Heart left ventricle (tissue), 16 donors: ENCODE measurements around the gene ERBB2. TPM values are rescaled to one million over a fixed set of nuclear protein-coding genes. Genes with fewer than 3 reads are reported as not detected.

Experiments used
- ATAC-seq, 4 donors: fragments of 200-7000 bp; cut with Tn5 transposase; one replicate each; pipeline ENCODE4 v1.9.1; 2020 to 2022; ENCODE audit warnings: moderate library complexity in 4 of 4, mild to moderate bottlenecking in 3 of 4, moderate number of reproducible peaks in 1 of 4
- DNase-seq, 5 donors: peaks; one replicate each; pipeline ENCODE4 v3.0.0-alpha.2; 2020
- H3K27ac ChIP-seq, 12 donors: fragments of 200-600 bp; sonication (generic) in 4 of 12; one replicate each; pipeline versions ENCODE4 v1.5.0 to v1.8.0; 2016 to 2022; ENCODE audit warnings: mild to moderate bottlenecking in 2 of 12
- H3K27me3 ChIP-seq, 9 donors: fragments of 200-600 bp; sonication (generic) in 2 of 9; one replicate each; pipeline versions ENCODE4 v1.5.1 to v1.8.0; 2016 to 2022; ENCODE audit warnings: mild to moderate bottlenecking in 3 of 9
- H3K36me3 ChIP-seq, 9 donors: fragments of 200-600 bp; sonication (generic) in 2 of 9; one replicate each; pipeline versions ENCODE4 v1.5.0 to v1.8.0; 2018 to 2022; ENCODE audit warnings: mild to moderate bottlenecking in 2 of 9
- H3K4me1 ChIP-seq, 12 donors: fragments of 200-600 bp; sonication (generic) in 4 of 12; one replicate each; pipeline versions ENCODE4 v1.5.0 to v1.8.0; 2016 to 2022; ENCODE audit warnings: mild to moderate bottlenecking in 3 of 12
- H3K4me3 ChIP-seq, 12 donors: fragments of 200-600 bp; sonication (generic) in 4 of 12; one replicate each; pipeline versions ENCODE4 v1.5.0 to v1.8.0; 2017 to 2022; ENCODE audit warnings: mild to moderate bottlenecking in 9 of 12, moderate library complexity in 4 of 12
- H3K9me3 ChIP-seq, 12 donors: fragments of 200-600 bp; sonication (generic) in 4 of 12; one replicate each; pipeline versions ENCODE4 v1.5.0 to v1.8.0; 2016 to 2022; ENCODE audit warnings: mild to moderate bottlenecking in 1 of 12
- CTCF ChIP-seq, 12 donors: fragments of 200-600 bp; sonication (generic) in 4 of 12; IDR thresholded peaks; one replicate each; pipeline versions ENCODE4 v1.5.0 to v1.8.0; 2018 to 2022; ENCODE audit warnings: antibody characterized with exemption in 12 of 12, mild to moderate bottlenecking in 5 of 12
- POLR2A ChIP-seq, 2 donors: fragments of 450-650 bp; IDR thresholded peaks; one replicate each; pipeline ENCODE4 v1.6.1; 2017; ENCODE audit warnings: antibody characterized with exemption in 2 of 2, mild to moderate bottlenecking in 2 of 2, moderate library complexity in 2 of 2
- WGBS, 4 donors: extraction: QIAGEN DNeasy Blood & Tissue Kit in 2 of 4; methylation state at CpG; one replicate each; pipeline versions ENCODE4 v1.1.5 to v1.1.7; 2013 to 2018; 5-methylcytosine and 5-hydroxymethylcytosine counted together
- intact Hi-C, 10 donors: fragments of 100-400 bp; cut with DNase I; formaldehyde crosslinking; loops; one replicate each; pipeline versions ENCODE4 v1.11.1 to v1.14.2; 2022
- polyA plus RNA-seq, 2 donors: library from polyadenylated mRNA; stranded (reverse); fragments of 200-250 nt; gene quantifications; one replicate each; pipeline ENCODE4 v1.2.3, GENCODE V29; 2013
- total RNA-seq, 9 donors: library from RNA; depleted of rRNA in 2 of 9; stranded (reverse); fragments of >200 nt in 2 of 9; fragmentation: NEBNext Ultra II Directional in 3 of 9; extraction: Animal tissue kit (Norgen Biotek cat#: 25700) in 3 of 9; gene quantifications; one replicate each; pipeline versions ENCODE4 v1.1.0 to v1.2.4, GENCODE V29; 2016 to 2023
- donor health status: ischemic (EF 13 %, LVEDD 7.1; RV severe dilation, severe dysfunction).
- donor health status: healthy with polysubstance abuse.
- donor health status: DM: no; HTN: yes; CAD: no.
- donor health status: DM: no; HTN: no; CAD: no.
- donor health status: ischemic (EF 25% LVEDD 6.9; RV normal size, moderate dysfunction).
- donor health status: ischemic (EF 25% LVEDD 5.7; RV mildly dilated, moderate dysfunction).
- donor health status: healthy.
- donor health status: DM: yes; HTN: yes; CAD: no.
- donor health status: ischemic (EF 35%, LVEDD 5.7; RV mildly dilated, moderate dysfunction).
- donor health status: nonischemic (EF 11% LVEDD 7.7; RV severe dilation, severe dysfunction).
- donor health status: DM: yes; HTN: yes; CAD: no.
- donor health status: PGD.
- donor health status: ischemic (EF 29% LVEDD 5.4; RV normal size, mild dysfunction).
- donor health status: nonischemic (EF 23%, LVEDD 6.1; RV moderate dilation, normal function).

Gene ERBB2
- total and polyA plus RNA-seq, 11 donors = 29.7 to 95.1 (median 77.4) TPM

GRCh38 chr17:39678340-39679116, 21.3 kb upstream of the ERBB2 start:
- H3K27ac ChIP-seq = peak overlapping the region; percentile 80 to 93 (median 90)
- H3K9me3 ChIP-seq = no peaks in the 10 kb centered on the region
- WGBS, 4 donors = 69 to 79% (median 75%) methylated on average over 9 to 13 of the region's 13 CpGs
- peak in 1 of 4 donors; percentile 1 for ATAC-seq
- DNase-seq = peak in 1 of 5 donors; percentile 45
- intact Hi-C loops = loop anchor here in 1 of 10 donors (10.0 kb wide), 1 partner anchor 54 kb away; the partner anchor contains the start of gene PPP1R1B
- H3K4me3 ChIP-seq = no peak overlapping the region
- H3K27me3 ChIP-seq = no peaks in the 10 kb centered on the region
- H3K36me3 ChIP-seq = peaks cover 0 to 29% (median 8%) of the 10 kb centered on the region in 9 donors
- H3K4me1 ChIP-seq = peaks cover 0 to 62% (median 48%) of the 10 kb centered on the region in 12 donors
- TF ChIP-seq CTCF (IDR thresholded peaks at IDR 0.05) = no peak
- TF ChIP-seq POLR2A (IDR thresholded peaks at IDR 0.05) = no peak

- peak overlapping the region; percentile 75 to 93 (median 90) for H3K27ac ChIP-seq
- H3K4me1 ChIP-seq = peaks cover 0 to 58% (median 48%) of the 10 kb centered on the region in 12 donors
- TF ChIP-seq CTCF (IDR thresholded peaks at IDR 0.05) = no peak
- TF ChIP-seq POLR2A (IDR thresholded peaks at IDR 0.05) = no peak
- 42 to 58% (median 48%) methylated on average over 12 of the region's 12 CpGs for WGBS, 4 donors
- DNase-seq = peak in 4 of 5 donors; percentile 52 to 76 (median 68)
- peaks cover 0 to 41% (median 16%) of the 10 kb centered on the region in 9 donors for H3K36me3 ChIP-seq
- ATAC-seq = peak; percentile 43 to 58 (median 50)
- no peak overlapping the region for H3K4me3 ChIP-seq
- H3K9me3 ChIP-seq = no peaks in the 10 kb centered on the region
- intact Hi-C loops = loop anchor here in 1 of 10 donors (10.0 kb wide), 1 partner anchor 55 kb away; the partner anchor contains the start of gene PPP1R1B
- no peaks in the 10 kb centered on the region for H3K27me3 ChIP-seq
These were observed 20.2 kb upstream of the ERBB2 start for GRCh38 chr17:39679521-39680192.

- no peaks in the 10 kb centered on the region for H3K27me3 ChIP-seq
- no peak for ATAC-seq
- WGBS, 4 donors = 86 to 91% (median 90%) methylated on average over 9 of the region's 9 CpGs
These were observed 16.4 kb upstream of the ERBB2 start for GRCh38 chr17:39683295-39683939.

More at GRCh38 chr17:39683295-39683939, 16.4 kb upstream of the ERBB2 start:
- Histone ChIP-seq H3K4me3 (no peak overlapping the region), H3K27ac (no peak overlapping the region), H3K9me3 (no peaks in the 10 kb centered on the region), H3K36me3 (peaks cover 0 to 45% (median 18%) of the 10 kb centered on the region in 9 donors), H3K4me1 (peaks cover 0 to 32% (median 21%) of the 10 kb centered on the region in 12 donors)
- intact Hi-C loops = no loop called here
- DNase-seq = peak in 1 of 5 donors; percentile 4
- no peak for TF ChIP-seq POLR2A (IDR thresholded peaks at IDR 0.05)
- TF ChIP-seq CTCF (IDR thresholded peaks at IDR 0.05) = no peak
